HG03439 (cell line): Measurements from ENCODE around the gene FLRT1.

ENCODE experiments used
- ATAC-seq: cut with Tn5 transposase; IDR thresholded peaks from one replicate; pipeline ENCODE4 v1.9.1; 2021; ENCODE audit warnings: mild to moderate bottlenecking, moderate library complexity; ENCODE audit not compliant: unreplicated experiment

Gene FLRT1

DNA sequence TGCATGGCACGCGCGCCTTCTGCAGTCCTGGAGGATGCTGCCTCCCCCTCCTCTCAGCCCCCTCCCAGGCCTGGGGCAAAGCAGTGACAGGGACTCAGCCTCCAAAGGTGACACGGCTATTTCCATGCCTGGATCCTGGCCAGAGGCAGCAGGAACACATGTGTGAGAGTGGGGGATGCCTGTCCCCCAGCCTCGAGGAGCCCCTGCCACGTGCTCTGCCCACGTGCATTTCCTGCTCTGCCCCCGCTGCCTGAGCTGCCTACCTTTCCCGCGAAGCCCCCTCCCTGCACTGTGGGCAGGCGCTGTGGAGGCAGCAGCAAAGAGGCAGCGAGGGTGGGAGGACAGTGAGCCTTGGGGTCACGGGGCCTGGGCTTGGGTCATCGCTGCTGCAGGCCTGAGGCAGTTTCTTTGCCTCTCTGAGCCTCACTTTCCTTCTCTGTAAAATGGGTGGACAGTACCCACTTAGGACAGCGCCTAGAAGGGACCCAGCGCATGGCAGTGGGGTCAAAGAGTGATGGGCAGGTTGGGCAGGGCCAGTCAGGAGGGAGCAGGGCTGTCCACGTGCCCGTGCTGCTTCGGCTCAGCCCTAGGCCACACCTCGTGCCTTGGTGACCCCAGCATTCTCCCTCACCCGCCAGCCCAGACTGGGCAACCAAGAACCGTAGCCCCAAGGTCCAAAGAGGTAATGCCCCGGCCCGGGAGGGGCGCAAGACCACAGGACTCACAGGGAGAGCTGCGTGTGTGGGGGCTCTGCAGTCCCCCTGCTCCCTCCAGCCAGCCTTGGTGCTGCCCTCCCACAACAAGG, 48.6 kb downstream of the FLRT1 start:
- no peak for ATAC-seq

DNA sequence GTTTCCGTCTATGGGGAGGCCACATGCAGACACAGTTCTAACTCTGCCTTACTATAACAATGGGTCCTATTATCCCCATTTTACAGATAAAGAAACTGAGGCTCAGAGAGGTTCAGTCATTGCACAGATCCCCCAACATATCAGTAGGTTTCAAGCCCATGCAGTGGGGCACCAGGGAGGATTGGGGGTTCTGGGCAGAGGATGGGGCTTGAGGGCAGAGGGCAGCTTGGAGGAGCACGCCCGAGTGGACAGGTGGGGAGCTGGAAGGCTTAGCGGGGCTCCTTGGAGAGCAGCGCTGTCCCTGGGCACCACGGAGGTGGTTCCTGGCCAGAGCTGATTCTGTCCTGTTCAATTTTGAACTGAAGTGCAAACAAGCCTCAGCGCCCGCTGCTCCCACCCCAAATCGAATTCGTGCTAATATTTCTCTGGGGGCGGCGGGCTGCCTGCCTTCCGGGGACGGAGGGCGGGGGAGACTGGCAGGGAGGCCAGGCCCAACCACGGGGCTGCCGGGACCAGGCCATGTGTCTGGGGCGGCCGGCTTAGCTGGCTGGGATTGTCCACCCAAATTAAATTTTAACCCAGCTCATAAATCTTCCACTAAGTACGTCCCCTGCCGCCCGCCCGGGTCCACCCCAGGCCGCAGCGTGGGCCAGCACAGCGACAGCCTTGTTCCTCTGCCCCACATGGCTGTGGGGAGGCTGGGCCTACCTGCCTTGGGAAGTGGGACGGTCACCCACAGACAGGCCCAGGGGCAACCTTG, 49.4 kb downstream of the FLRT1 start:
- no peak for ATAC-seq
